HG03521 (cell line): ENCODE data around the gene NUP58.
"Not testable (repeated sequence)": the region's sequence is repeated elsewhere in the genome, so short reads cannot be mapped to it uniquely, and the experiment has no call there.

Source experiments
- ATAC-seq: cut with Tn5 transposase; IDR thresholded peaks from one replicate; pipeline ENCODE4 v1.9.1; 2021; ENCODE audit warnings: mild to moderate bottlenecking, moderate library complexity; ENCODE audit not compliant: unreplicated experiment

The NUP58 gene

GRCh38 chr13:25302121-25302520 lies 696 bp downstream of the NUP58 start:
- ATAC-seq: no peak

GRCh38 chr13:25306671-25307464 lies 5.4 kb downstream of the NUP58 start:
- ATAC-seq: no peak

- no peak for ATAC-seq
These were observed 9.5 kb downstream of the NUP58 start for GRCh38 chr13:25310891-25311290.

- ATAC-seq: not testable (repeated sequence)
These were observed 17.5 kb downstream of the NUP58 start for GRCh38 chr13:25318946-25319345.

DNA sequence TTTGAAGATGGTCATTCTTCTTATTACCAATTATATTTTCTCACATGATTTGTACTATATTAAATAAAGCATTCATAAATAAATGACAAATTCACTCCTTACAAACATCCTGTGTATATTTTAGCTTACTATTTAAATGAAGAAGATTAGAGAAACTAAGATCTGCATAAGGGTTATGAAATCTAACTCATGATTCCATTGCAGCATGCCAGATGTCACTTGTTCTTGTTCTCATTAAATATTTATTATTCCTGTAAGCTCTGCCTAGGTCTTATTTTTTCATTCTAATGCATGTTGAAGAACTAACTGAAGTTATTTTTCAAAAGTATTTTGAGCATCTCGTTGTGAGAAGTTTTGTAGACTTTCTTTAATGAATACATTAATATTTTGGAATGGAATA lies 18.3 kb downstream of the NUP58 start:
- no peak for ATAC-seq

GRCh38 chr13:25324100-25324499 lies 22.7 kb downstream of the NUP58 start:
- no peak for ATAC-seq

DNA sequence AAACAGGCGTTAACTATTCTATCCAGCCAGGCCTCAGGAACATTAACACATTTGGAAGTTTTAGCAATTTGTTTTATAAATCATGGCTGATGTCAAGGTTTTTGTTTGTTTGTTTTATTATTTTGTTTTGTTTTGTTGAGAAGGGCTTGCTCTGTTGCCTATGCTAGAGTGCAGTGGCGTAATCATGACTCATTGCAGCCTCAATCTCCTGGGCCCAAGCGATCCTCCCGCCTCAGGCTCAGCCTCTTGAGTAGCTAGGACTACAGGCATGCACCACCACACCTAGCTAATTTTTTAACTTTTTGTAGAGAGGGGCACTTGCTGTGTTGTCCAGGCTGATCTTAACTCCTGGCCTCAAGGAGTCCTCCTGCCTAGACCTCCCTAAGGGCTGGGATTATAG lies 28.3 kb downstream of the NUP58 start:
- ATAC-seq: no peak

DNA sequence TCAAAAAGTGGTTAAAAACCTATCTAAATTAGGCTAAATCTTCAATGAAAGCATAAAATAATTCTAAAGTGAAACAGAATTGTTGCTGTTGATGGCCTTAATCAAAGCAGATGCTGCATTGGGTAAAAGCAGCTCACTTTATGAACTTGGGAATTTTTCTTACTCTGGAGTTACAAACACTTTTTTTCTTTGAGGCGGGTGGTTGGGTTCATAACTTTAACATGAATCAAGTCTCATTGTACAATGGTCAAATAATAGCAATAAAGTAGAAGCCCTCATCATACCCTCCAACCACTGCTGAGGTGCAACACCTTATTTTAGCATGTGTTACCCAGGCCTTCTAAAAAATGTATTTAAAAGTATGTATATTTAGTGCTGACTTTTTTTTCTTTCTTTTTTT lies 29.1 kb downstream of the NUP58 start:
- no peak for ATAC-seq

GRCh38 chr13:25335856-25336255 lies 34.4 kb downstream of the NUP58 start:
- no peak for ATAC-seq

GRCh38 chr13:25345576-25345975 lies 44.2 kb downstream of the NUP58 start:
- no peak for ATAC-seq

- ATAC-seq: no peak
These were observed 45.7 kb downstream of the NUP58 start for GRCh38 chr13:25347151-25347550.

GRCh38 chr13:25351404-25351803 lies 50.0 kb downstream of the NUP58 start:
- ATAC-seq: no peak

GRCh38 chr13:25352230-25352629 lies 50.8 kb downstream of the NUP58 start:
- no peak for ATAC-seq

DNA sequence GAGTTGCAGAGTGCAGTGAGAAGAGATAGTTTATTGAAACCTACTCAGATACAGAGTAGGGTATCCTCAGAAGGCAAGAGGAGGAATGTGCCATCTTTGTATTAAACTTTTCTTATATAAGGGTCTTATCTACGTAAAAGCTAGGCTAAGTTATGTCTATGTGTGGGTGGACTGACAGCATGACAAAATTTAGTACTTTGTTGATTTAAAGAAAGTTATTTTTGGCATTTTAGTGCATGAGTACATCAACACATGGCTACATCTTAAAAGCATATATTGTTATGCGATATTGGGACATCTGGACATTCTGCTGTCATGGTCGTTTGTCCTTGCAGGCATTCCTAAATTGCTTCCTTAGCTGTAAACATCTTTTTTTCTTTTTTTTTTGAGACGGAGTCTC lies 51.4 kb downstream of the NUP58 start:
- ATAC-seq: no peak

DNA sequence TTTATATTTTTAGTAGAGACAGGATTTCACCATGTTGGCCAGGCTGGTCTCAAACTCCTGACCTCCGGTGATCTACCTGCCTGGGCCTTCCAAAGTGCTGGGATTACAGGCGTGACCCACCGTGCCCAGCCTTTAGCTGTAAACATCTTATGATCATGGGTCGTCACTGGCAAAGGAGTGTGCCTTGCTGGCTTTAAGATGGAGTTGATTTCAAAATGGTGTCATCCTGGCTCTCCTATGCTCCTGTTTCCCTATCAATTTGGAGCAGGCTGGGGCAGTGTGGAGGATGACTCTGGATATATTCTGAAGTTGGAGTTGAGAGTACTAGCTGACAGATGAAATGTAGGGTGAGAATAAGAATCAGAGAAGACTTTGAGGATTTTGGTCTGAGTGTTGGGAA lies 51.9 kb downstream of the NUP58 start:
- no peak for ATAC-seq

DNA sequence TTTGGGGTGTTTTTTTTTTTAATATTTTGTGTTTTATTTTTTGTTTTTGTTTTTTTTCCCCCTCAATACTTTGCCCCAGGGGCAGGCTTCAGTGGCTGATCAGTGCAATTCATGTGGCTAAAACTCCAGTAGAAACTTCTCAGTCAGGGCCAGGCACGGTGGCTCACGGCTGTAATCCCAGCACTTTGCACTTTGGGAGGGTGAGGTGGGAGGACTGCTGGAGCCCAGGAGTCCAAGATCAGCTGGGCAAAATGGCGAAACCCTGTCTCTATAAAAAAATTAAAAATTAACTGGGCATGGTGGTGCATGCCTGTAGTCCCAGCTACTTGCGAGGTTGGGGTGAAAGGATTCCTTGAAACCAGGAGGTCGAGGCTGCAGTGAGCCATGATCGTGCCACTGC lies 53.0 kb downstream of the NUP58 start:
- no peak for ATAC-seq

GRCh38 chr13:25360443-25360842 lies 59.0 kb downstream of the NUP58 start:
- ATAC-seq: not testable (repeated sequence)

GRCh38 chr13:25365720-25366235 lies 64.4 kb downstream of the NUP58 start:
- ATAC-seq: no peak

DNA sequence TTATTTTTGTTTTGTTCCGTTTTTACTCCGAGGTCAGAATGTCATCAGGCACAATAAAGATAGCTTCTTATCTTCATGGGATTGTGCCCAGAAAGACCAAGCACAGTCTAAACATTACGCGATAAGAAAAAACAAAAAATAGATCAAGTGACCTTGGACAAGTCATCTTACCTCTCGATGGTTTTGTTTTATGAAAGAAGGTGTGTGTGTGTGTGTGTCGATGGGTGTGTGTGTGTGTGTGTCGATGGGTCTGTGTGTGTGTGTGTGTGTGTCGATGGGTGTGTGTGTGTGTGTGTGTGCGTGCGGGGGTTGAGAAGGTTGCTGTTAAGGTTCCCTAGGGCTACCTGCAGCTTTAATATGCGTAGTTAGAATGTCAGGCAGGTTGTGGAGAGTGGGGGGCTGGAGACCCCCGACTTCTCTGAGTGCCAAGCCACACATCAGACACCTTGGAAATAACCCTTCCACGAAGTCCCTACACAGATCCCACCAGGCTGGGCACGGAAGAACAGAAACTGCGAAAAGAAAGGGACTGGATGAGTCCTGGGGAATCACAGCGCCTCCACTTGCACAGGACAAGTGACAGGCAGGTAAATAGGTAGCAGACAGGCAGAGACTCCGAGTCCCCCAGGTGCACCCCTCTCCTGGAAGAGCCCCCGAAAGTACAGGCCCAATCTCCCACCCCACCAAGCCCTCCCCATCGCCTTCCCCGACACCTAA lies 69.9 kb downstream of the NUP58 start:
- ATAC-seq: no peak

- ATAC-seq: no peak
These were observed 70.5 kb downstream of the NUP58 start, which contains the start of gene ATP8A2 for GRCh38 chr13:25371875-25372283. ATP8A2 (plus strand) TSS chr13:25371974; CDS start chr13:25372213, 239 bp downstream.

GRCh38 chr13:25372284-25373081 lies 71.1 kb downstream of the NUP58 start:
- ATAC-seq: no peak
